Hematopoietic multipotent progenitor cell treated with erythropoietin and hydrocortisone succinate and interleukin-3 and kit ligand, for 15 days (in vitro differentiated cells): ENCODE measurements around the gene ACO1.

ENCODE experiments used
- DNase-seq: peaks from one replicate; pipeline ENCODE4 v3.0.0-alpha.2; 2015; ENCODE audit warnings: low spot score

ACO1 gene

DNA sequence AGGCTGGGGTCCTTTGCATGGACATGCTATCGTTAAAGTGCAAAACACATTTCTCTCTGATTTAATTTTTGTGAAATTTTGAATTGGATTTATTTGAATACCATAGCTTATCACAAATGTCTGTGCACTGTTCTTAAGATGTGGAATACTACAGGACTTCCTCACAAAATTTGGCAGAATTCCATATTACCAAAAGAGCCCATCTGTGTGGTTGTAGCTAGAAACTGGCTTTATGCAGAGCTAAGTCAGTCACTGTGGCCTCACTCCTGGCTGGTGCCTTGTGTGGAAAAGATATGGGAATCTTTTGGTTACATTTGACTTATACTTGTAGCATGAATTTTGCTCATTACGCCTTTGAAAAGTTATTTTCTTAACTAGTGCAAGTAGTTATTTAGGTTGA, 35.5 kb downstream of the ACO1 start:
- no peak for DNase-seq

DNA sequence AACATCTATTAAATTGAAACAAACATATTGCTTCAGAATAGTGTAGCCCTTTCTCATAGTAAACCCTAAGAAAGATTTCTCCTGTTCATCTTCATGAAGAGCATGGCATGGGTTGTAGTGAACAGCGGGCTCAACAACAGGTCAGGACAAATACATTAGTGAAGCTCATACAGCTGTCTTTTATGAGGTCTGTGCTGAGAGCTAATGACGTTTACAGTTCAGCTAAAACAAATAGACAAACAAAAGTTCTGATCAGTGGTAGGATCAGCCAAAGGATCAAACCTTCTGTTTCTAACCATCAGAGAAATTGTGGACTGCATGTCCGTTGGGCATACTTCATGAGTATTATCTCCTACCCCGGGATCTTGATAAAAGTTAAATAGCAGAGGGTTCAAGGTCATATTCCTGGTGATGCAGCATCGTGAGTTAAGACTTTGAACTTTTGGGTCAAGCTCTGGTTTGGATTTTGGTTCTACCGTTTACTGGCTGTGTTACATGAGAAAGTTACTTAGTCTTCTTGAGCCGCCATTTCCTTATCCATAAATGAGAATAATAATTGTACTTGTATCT, 37.9 kb downstream of the ACO1 start:
- no peak for DNase-seq

DNA sequence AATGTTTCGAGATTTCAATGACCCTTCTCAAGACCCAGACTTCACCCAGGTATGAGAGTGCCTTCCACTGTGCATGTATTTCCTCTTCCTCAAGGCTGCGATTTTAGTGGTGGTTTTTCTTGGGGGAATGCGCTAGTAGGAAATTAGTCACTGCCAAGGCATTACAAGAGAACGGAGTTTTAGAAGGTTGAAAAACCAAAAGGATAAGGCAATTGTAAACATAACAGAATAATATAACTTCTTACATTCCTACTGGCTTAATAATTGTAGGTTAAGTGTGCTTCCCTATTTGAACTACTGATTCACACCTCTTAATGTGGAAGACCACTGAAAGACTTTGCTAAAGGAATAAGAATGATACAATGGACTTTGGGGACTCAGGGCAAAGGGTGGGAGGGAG, 38.9 kb downstream of the ACO1 start:
- DNase-seq, result no peak

DNA sequence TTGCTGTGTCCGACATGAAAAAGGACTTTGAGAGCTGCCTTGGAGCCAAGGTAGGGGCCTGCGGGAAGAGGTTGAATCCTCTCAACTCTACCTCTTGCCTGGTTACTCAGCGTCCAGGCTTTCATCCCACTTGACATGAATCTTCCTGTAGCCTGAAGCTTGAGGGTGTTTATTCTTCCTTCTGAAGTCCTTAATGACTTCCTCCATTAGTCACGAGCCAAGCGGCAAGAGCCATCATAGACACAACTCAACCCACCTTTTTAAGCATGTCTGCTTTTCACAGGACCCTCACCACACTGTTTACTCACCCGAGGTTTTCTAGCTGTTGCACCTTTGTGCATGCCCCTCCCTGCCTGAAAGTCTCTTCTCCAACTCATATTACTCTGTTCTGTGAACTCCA, 40.2 kb downstream of the ACO1 start:
- DNase-seq, result no peak

DNA sequence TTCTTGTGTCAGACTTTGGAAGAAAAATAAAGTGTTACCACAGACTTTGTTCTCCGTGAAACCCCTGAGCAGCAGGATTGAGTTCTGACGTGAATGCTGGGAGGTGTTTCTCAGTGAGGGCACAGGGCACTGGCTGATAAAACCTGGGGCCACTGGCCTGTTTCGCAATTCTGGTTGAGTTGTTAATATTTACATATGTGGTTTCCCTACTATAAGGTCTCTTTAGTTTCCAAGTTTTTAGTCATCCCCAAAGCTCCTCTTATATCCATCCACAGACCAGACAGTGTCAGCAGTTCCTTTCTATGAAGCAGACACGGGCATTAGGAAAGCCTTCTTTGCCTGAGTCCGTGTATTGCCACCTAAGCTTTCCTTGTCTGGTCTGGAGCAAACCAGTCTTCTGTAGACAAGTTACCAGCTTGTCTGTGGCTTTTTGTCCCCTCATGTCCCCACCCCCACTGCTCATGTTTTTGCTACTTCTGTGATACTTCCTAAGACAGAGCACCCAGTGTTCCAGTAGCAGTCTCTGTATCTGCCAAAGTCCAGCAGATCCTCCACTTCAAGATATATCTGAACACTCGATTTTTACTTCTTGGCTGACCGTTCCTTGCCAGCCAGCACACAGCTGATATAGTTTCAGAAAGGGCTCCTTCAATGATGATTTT, 42.0 kb downstream of the ACO1 start:
- no peak for DNase-seq

DNA sequence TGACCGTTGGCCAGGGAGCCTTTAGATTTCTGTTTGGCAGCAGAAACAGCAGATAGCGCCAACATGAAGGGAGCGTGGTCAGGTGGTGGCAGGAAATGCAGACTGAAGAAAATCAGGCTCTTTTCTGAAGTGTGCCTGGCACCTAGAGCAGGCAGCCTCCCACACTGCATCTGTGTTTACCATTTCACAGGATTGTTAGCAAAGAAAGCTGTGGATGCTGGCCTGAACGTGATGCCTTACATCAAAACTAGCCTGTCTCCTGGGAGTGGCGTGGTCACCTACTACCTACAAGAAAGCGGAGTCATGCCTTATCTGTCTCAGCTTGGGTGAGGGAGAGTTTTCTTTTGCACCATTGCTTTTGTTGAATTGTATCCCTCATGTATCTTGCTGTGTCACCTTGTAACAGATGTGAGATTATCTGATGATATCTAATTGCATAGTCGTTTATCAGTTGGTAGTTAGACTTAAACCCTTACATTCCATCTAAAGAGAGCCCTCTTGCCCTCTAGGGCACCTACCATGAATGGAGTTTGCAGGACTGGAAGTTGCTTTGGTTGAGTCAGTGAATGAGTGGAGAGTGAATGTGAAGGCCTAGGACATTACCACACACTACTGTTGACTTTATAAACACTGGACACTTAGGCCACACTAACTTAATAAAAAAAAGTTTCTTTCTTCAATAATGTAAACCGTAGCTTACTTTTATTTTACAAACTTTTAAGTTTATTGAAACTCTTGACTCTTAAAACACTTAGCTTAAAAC, 42.8 kb downstream of the ACO1 start:
- no peak for DNase-seq

DNA sequence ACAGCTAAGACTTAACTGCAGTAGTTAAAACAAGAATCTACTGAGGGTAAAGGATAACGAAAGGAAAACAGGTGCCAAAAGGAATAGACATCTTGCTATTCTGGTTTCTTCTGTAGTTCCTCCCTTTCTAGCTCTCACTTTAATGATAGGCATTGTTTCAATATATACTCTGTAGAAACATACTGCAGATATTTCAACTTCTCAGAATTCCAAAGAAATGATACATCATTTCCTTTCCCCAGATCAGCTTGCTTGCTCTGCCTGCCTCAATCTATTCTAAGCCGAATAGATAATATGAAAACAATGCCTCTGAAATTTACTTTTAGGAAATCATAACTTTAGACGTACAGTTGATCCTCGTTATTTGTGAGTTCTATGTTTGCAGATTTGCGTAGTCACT, 46.3 kb downstream of the ACO1 start:
- no peak for DNase-seq

DNA sequence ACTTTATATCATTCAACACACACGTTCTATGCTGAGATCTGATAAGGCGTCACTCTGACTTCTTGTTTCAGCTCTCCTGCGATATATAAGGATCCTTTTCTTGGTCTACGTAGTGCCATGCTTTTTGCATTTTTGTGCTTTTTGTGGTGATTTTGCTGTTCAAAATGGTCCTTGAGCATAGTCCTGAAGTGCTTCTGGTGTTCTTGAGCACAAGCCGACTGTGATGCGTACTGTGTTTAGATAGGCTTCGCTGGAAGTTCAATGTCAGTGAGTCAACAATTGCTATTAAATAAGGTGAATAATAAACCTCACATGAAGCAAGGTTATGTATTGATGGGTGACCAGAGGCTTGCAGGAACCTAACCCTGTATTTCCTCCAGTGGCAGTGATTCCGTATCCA, 46.8 kb downstream of the ACO1 start:
- no peak for DNase-seq

DNA sequence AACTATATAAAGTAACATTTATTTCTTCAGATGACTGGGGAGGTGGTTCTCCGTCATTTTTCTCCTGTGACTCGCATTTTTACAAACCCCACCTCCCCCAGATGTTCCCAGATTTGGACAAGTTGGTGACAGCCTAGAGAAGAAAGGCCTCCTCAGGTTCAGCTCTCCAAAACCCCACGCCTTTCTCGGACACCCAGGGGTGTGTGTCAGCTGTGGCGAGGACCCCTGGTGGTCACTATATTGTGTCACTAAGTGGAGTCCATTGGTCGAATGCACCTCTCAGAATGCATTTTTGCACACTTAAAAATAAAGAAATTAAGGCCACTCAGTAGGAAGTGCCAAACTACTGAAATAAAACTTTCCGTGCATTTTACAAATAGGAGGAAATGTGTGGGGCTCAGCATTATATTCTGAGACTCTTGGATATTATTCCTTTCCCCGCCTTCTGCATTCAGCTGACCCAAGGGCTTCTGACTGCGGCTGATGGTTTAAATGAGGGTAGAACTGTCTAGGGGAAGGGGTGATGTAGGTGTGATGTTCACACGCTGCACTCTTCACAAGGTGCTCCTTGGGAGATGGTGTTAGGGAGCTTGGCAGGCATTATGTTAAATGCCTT, 47.6 kb downstream of the ACO1 start:
- peak; percentile 38 for DNase-seq

DNA sequence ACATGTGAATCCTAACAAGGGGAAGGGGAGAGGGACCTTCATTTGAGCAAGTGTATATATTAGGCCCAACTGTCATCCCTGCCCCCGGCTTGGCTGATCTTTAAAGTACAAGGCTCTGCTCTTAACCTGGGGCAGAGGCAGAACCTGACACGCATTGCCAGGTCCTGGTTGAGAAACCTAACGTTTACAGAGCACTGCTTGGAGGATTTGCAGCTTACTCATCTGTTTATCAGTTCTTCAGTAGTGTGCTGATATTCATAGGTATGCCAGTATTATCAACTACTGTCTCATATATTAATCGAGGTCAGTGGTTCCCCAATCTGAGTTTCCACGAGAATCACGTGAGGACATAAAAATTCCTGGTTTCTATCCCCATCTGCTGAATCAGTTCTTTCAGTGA, 50.4 kb downstream of the ACO1 start:
- DNase-seq, result no peak

DNA sequence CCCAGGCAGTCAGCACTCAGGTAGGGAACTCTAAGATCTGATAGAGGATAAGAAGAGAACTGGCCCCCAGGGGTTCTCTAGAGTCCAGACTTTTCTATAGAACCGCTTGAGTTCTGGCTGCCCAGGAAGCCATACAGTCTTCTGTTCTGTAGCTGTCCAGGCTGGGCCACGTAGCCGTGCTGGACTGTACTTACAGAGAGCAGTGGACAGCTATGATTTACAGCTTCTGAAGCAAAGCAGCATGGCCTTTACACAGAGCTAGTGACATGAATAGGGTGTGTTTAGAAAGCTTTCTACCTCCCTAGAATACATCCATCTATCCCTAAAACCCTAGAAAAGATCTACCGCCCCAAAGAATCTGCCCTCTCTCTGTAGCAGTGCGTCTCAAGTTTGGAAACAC, 57.2 kb downstream of the ACO1 start:
- no peak for DNase-seq

DNA sequence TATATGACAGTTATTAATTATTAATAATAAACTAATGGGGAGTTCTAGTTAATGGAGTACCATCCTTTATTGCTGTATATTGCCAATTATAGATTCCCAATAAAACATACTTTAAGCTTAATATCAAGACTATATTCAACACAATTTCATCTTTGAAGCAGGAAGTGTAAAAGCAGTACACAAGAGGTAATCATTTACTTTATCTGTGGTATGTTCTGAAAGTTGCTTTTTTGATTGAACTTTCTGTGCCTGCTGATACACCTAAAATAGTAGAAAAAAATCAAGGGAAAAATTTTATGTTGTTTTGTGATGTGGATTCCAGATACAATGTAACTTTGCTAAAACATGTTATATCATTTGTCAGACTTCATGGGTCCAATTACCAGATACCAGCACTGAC, 58.0 kb downstream of the ACO1 start:
- DNase-seq, result no peak

DNA sequence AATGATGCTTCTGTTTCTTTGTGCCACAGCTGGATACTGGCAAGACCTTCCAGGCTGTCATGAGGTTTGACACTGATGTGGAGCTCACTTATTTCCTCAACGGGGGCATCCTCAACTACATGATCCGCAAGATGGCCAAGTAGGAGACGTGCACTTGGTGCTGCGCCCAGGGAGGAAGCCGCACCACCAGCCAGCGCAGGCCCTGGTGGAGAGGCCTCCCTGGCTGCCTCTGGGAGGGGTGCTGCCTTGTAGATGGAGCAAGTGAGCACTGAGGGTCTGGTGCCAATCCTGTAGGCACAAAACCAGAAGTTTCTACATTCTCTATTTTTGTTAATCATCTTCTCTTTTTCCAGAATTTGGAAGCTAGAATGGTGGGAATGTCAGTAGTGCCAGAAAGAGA, 65.5 kb downstream of the ACO1 start:
- DNase-seq, result no peak

DNA sequence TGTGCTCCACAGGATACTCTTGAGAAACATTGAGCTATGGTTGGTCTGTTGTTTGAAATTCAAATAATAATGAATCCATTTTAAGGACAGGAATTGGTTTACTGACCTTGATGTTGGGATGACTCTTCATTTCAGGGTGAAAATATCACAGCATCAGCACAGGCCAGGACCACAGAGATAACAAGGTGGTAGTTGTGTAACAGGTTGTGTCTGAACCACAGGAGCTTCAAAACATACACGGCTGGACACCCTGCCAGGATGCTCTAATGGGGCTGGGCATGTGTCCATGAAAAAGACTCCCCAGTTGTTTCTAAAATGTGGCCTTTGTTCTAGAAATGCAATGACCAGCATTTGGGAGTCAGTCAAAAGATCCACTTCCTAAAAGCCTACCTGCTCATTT, 69.8 kb downstream of the ACO1 start:
- no peak for DNase-seq

DNA sequence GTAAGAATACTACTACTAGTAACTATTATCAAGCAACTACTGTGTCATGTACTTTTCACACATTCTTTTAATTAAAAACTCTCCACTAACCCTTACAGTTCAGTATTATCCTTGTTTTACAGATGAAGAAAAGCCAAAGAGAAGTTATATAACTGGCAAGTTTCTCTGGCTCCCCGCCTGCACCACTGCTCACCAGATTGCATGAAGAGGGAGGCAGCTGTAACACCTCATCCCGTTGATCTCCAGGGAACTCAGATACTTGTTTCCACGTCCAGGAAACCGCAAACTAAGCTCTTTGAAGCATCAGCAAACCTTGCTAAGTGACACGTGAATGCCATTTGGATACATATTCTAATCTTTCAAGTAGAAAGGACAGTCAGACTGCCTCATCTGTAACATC, 71.3 kb downstream of the ACO1 start:
- DNase-seq, result no peak

DNA sequence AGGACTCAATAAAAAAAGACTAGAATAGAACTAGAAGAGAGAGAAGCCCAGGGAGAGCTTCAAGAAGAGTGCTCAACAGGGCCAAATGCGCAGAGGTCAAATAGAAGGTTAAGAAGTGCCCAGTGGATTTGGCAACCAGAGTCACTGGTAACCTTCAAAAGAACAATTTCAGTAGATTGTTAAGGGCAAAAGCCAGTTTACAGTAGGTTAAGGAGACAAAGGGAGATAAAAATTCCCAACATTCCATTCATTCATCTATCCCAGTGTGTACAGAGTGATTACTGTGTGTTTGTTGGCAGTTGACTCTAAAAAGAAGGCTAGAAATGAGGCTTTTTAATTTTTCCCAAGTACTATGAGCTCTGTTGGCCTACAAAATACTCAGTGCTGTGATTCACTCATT, 72.1 kb downstream of the ACO1 start:
- DNase-seq, result no peak

DNA sequence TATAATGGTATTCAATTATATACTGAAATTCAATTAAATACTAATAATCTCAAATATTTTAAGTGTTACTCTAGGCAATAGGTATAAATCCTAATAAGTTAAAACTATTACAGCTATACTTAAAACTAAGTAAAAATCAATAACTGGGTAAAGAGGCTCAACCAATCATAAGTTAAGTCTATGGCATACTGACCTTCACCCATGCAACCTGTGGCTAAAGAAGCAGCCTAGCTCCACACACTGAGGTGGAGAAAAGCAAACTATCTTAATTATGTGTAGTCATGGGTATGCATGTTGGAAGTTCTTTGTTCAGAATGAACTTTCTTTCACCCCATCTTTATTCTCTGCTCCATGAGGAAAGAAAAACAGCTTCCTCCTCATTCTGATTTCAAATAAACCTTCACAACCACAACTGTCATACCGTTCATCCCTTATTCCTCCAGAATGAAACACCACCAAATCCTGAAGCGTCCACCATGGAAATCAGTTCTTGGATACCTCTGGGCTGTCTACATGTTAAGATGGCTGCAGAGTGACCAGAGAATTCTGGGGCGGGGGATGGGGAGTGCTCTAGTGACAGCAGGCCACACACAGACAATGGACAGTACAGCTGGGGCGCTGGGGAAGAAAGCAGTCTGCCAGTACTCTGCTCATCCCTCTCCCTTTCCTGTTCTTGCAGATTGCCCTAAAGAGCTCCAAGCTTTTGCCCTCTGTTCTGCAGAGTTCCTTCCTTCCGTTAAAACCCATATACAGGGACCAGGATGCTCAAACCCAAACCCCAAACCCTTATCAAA, 79.3 kb downstream of the ACO1 start:
- DNase-seq, result no peak

DNA sequence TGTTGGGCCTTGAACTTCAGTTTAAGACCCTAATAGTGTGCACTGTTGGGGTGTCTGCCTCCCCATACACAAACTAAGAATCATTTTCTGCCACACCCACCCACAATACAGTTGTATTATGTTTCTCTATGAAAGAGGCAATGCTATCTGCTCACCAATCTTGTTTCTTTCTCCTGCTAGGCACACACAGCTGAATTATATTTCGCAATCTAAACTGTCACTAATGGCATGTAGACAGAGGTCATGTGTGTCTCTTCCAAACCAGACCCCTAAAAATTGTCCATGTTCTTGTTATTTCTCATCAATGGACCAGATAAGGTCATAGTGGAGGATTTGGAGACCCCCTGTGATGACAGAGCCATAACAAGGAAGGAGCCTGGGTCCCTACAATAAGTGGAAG, 84.3 kb downstream of the ACO1 start:
- DNase-seq, result no peak

DNA sequence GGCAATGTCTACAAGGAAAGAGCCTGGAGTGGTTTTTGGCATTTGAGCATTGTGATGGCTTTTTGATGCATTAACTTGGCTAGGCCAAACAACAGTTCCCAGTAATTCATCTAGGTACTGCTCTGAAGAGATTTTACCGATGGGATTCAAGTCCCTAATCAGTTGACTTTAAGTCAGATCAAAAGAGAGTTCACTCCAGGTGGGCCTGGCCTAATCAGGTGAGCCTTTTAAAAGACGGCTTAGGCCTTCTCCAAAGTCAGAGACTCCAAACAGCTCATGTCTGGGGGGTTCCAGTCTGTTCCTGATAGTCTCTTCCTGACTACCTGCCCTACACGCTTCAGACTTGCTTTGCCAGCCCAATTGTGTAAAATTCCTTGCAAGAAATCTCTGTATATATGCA, 87.9 kb downstream of the ACO1 start:
- no peak for DNase-seq

DNA sequence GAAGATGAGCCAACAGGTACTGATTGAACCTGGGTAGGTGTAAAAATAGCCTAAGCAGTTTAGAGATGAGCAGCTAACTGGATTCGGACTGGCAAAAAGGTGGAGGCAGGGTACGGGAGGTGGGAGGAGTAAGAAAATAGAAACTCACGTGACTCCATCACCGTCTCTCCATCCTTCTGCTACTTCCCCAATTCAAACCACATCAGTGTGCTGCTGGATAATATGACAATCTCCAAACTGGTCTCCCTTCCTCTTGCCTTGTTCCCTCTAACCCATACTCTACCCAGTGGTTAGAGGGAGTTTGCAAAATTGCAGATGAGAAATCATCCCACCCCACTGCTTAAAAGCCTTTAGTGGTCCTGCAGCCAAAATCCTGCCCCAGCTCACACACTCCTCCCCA, 98.9 kb downstream of the ACO1 start:
- DNase-seq, result no peak

DNA sequence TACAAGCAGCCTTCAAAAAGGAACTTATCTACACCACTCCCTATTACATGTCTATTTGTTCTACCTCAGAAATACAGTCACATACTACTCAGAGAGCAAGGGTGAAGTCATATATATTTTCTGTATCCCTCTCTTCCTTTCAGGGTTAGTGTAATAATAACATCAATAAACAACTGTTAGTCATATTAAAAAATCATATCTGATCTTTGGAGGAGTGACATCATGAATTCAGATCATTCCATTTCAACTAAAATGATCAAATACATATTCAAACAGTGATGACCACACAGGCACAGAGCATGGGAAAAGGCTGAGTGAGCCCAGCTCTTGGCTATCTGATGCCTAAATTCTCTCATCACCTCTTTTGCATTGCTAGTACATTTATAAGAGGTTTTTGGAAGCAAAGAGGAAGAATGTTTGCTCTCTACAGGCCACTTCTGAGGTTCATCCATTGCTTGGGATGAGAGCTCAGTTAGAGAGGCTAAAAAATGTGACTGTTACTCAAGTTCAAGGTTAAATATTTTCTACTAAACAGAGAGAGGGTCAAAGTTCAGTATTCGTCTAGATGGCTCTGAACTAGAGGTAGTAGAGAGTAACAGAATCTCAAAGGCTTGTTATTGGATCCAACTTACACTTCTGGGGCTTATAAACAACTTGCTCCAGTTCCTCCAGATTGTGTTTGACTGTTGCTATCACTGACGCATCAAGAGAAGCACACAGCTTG, 102.6 kb downstream of the ACO1 start:
- DNase-seq, result no peak

DNA sequence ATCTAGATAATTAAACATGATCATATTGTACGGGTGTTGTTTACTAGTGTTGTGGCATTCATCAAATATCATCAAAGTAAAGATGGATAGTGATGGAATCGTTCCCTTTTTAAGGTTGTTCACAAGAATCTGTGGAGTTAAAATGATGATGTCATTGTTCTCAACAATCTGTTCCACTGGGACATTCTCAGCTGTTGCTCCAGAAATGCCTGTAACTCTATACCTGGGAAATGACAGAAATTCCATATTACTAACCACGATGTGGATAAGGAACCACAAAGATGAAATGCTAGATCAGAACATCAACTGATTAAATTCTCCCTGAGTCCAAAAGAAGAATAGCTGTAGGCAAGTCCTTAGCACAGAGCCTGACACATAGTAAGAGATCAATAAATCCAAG, 103.5 kb downstream of the ACO1 start:
- no peak for DNase-seq
